Smooth muscle cell (in vitro differentiated cells): ENCODE data around the gene TMEM163. TPM values are rescaled to one million over a fixed set of nuclear protein-coding genes. Genes with fewer than 3 reads are reported as not detected.

Experiments used
- DNase-seq: peaks from one replicate; lab custom pipeline; 2025; ENCODE audit not compliant: unreplicated experiment; lab: John Stamatoyannopoulos, UW
- H2AFZ ChIP-seq: fragments of 200-600 bp; sonication (generic); 2 replicates; pipeline ENCODE4 v1.6.0; 2016; ENCODE audit warnings: antibody characterized with exemption, low read depth, mild to moderate bottlenecking
- H3F3A ChIP-seq: fragments of 200-600 bp; sonication (generic); 2 replicates; pipeline ENCODE4 v1.6.0; 2017; ENCODE audit warnings: antibody characterized with exemption, low read depth
- H3K27ac ChIP-seq: fragments of 200-600 bp; sonication (generic); 2 replicates; pipeline ENCODE4 v1.5.1; 2016; ENCODE audit warnings: low read depth, mild to moderate bottlenecking
- H3K27me3 ChIP-seq: fragments of 200-600 bp; sonication (generic); 2 replicates; pipeline ENCODE4 v1.6.1; 2016; ENCODE audit warnings: low read depth, mild to moderate bottlenecking
- H3K36me3 ChIP-seq: fragments of 200-600 bp; sonication (generic); 2 replicates; pipeline ENCODE4 v1.5.1; 2016; ENCODE audit warnings: low read depth
- H3K4me1 ChIP-seq: fragments of 200-600 bp; sonication (generic); 2 replicates; pipeline ENCODE4 v1.5.1; 2016; ENCODE audit warnings: low read depth
- H3K4me2 ChIP-seq: fragments of 200-600 bp; sonication (generic); 2 replicates; pipeline ENCODE4 v1.6.0; 2016; ENCODE audit warnings: mild to moderate bottlenecking
- H3K4me3 ChIP-seq: fragments of 200-600 bp; sonication (generic); 2 replicates; pipeline ENCODE4 v1.5.1; 2016; ENCODE audit warnings: mild to moderate bottlenecking
- H3K79me2 ChIP-seq: fragments of 200-600 bp; sonication (generic); 2 replicates; pipeline ENCODE4 v1.6.0; 2016; ENCODE audit warnings: low read depth, mild to moderate bottlenecking
- H3K9ac ChIP-seq: fragments of 200-600 bp; sonication (generic); 2 replicates; pipeline ENCODE4 v1.6.0; 2016; ENCODE audit warnings: low read depth
- H3K9me3 ChIP-seq: fragments of 200-600 bp; sonication (generic); replicated peaks from 2 replicates; pipeline ENCODE4 v1.5.1; 2016; ENCODE audit warnings: low read depth
- H4K20me1 ChIP-seq: fragments of 200-600 bp; sonication (generic); 2 replicates; pipeline ENCODE4 v1.6.0; 2016; ENCODE audit warnings: low read depth
- WGBS: methylation state at CpG from one replicate; pipeline ENCODE4 v1.1.7; 2016; ENCODE audit warnings: low lambda C conversion rate; 5-methylcytosine and 5-hydroxymethylcytosine counted together
- polyA plus RNA-seq: library from polyadenylated mRNA; unstranded; fragments of >200 nt; fragmentation: Nextera tagmentation; extraction: Ambion mirVana; gene quantifications from 2 replicates; pipeline ENCODE4 v1.2.1, GENCODE V29; 2016
- total RNA-seq: library from RNA; depleted of rRNA; stranded (reverse); fragments of >200 nt; gene quantifications from 2 replicates; pipeline ENCODE4 v1.2.3, GENCODE V29; 2014
- TF ChIP-seq, protein P1 (sequence below): fragments of 200-600 bp; sonication (generic); IDR thresholded peaks from 2 replicates; pipeline ENCODE4 v1.5.1; 2017; ENCODE audit warnings: borderline replicate concordance, mild to moderate bottlenecking, antibody characterized with exemption; ENCODE audit not compliant: insufficient read depth, poor library complexity, severe bottlenecking

The TMEM163 gene
- total and polyA plus RNA-seq, 2 experiments from 2014 or later, result 0.31 TPM; not detected in 1

DNA sequence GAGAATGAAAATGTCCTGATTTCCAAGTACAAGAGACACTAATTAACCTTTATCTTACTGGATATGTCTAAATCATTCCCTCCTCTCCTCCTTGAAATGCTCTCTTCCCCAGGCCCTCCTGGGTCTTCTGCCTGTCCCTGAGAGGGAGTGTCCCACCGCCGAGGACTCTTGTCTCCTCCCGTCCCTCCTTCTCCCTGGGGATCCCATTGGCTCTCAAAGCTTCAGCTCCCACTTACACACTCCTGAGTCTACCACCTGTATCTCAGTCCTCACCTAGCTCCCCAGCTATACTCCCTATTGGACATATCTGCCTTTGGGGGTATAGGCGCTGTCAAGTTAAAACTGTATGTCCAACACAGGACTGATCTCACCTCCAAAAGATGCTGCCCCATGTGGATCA, 116.1 kb downstream of the TMEM163 start:
- no peaks in the 10 kb centered on the region for H4K20me1 ChIP-seq
- TF ChIP-seq, protein P1, sequence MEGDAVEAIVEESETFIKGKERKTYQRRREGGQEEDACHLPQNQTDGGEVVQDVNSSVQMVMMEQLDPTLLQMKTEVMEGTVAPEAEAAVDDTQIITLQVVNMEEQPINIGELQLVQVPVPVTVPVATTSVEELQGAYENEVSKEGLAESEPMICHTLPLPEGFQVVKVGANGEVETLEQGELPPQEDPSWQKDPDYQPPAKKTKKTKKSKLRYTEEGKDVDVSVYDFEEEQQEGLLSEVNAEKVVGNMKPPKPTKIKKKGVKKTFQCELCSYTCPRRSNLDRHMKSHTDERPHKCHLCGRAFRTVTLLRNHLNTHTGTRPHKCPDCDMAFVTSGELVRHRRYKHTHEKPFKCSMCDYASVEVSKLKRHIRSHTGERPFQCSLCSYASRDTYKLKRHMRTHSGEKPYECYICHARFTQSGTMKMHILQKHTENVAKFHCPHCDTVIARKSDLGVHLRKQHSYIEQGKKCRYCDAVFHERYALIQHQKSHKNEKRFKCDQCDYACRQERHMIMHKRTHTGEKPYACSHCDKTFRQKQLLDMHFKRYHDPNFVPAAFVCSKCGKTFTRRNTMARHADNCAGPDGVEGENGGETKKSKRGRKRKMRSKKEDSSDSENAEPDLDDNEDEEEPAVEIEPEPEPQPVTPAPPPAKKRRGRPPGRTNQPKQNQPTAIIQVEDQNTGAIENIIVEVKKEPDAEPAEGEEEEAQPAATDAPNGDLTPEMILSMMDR, result no peak

DNA sequence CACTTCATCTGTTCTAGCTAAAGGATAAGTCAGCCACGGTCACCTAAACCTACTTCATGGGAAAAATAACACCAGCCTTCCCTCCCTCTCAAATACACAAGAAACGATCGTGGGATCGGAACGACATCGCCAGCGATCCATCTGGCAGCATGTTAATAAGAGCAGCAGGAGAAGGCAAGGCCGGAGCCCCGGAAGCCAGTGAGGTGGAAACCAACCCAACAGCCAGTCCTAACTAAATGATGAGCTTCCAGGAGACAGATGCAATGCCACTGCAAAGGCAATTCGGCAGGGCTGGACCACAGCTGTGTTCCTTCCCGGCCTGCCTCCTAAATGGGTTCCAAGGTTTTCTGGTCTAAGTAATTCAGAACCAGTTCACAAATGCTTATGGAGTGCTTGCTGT, 117.5 kb downstream of the TMEM163 start:
- WGBS, result 96% methylated on average over 11 of the region's 11 CpGs
- Histone ChIP-seq H3K4me3 (no peak overlapping the region), H3K4me1 (no peaks in the 10 kb centered on the region), H3K4me2 (no peak overlapping the region), H3K79me2 (no peaks in the 10 kb centered on the region), H3F3A (no peaks in the 10 kb centered on the region), H3K9me3 (no peaks in the 10 kb centered on the region), H3K27me3 (no peaks in the 10 kb centered on the region), H2AFZ (no peak overlapping the region), H4K20me1 (no peaks in the 10 kb centered on the region), H3K36me3 (no peaks in the 10 kb centered on the region), H3K27ac (no peak overlapping the region), H3K9ac (no peak overlapping the region)
- no peak for DNase-seq
- TF ChIP-seq, protein P1, result no peak

More for the DNA sequence above, 116.1 kb downstream of the TMEM163 start:
- no peak overlapping the region for H3K9ac ChIP-seq
- H3K9me3 ChIP-seq, result no peaks in the 10 kb centered on the region
- no peaks in the 10 kb centered on the region for H3K27me3 ChIP-seq
- no peaks in the 10 kb centered on the region for H3F3A ChIP-seq
- H3K36me3 ChIP-seq, result no peaks in the 10 kb centered on the region
- no peak overlapping the region for H3K4me3 ChIP-seq
- no peak for DNase-seq
- no peak overlapping the region for H3K4me2 ChIP-seq
- no peaks in the 10 kb centered on the region for H3K79me2 ChIP-seq
- no peaks in the 10 kb centered on the region for H3K4me1 ChIP-seq
- 97% methylated on average over 4 of the region's 4 CpGs for WGBS
- no peak overlapping the region for H2AFZ ChIP-seq
- H3K27ac ChIP-seq, result no peak overlapping the region

DNA sequence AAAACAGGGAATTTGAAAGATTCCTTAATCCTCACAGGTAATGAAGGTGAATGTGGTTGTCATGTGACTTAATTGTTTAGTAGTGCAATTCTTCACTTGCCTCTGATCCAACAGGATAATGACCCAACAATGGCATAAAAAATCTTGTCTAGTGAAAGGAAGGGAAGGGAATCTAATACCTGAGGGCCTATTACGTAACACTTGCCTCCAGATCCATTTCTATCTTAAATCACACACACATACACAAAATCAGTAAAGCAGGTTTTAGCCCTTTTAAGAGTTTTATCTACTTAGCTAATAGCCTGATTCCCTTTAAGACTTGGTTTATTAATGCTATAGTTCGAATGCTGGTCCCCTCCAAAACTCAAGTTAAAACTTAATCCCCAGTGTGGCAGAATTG, 118.6 kb downstream of the TMEM163 start:
- TF ChIP-seq, protein P1, result no peak
- Histone ChIP-seq H3K4me1 (no peaks in the 10 kb centered on the region), H3K4me2 (no peak overlapping the region), H3K9ac (no peak overlapping the region), H3F3A (no peaks in the 10 kb centered on the region), H2AFZ (no peak overlapping the region), H4K20me1 (no peaks in the 10 kb centered on the region), H3K27ac (no peak overlapping the region), H3K79me2 (no peaks in the 10 kb centered on the region), H3K36me3 (no peaks in the 10 kb centered on the region), H3K4me3 (no peak overlapping the region), H3K27me3 (no peaks in the 10 kb centered on the region), H3K9me3 (no peaks in the 10 kb centered on the region)
- 81% methylated on average over 2 of the region's 2 CpGs for WGBS
- no peak for DNase-seq

DNA sequence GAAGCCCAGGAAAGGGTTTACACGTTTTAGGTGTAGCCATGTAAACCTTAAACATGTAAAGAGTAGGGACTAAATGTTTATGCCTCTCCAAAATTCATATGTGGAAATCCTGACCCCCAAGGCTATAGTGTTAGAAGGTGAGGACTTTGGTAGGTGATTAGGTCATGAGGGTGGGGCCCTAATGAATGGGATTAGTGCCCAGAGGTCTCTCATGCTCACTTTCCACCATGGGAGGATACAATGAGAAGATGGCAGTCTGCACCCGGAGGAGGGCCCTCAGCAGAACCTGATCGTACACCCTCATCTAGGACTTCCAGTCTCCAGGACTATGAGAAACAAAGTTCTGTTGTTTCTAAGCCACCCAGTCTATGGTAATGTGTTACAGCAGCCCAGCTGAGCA, 119.6 kb downstream of the TMEM163 start:
- Histone ChIP-seq H3F3A (no peaks in the 10 kb centered on the region), H3K36me3 (no peaks in the 10 kb centered on the region), H3K4me2 (no peak overlapping the region), H3K27me3 (no peaks in the 10 kb centered on the region), H3K9ac (no peak overlapping the region), H3K4me1 (no peaks in the 10 kb centered on the region), H2AFZ (no peak overlapping the region), H3K79me2 (no peaks in the 10 kb centered on the region), H3K4me3 (no peak overlapping the region), H3K9me3 (no peaks in the 10 kb centered on the region), H3K27ac (no peak overlapping the region), H4K20me1 (no peaks in the 10 kb centered on the region)
- TF ChIP-seq, protein P1, result no peak
- WGBS, result 72% methylated on average over 3 of the region's 3 CpGs
- no peak for DNase-seq
